Liver (tissue), 9 donors: ENCODE measurements around the gene ARNT2. TPM values are rescaled to one million over a fixed set of nuclear protein-coding genes. Genes with fewer than 3 reads are reported as not detected.

Source experiments
- DNase-seq: peaks from one replicate; pipeline ENCODE4 v3.0.0-alpha.2; 2017; ENCODE audit warnings: low spot score
- H3K27ac ChIP-seq, 2 donors: one replicate each; pipeline ENCODE4 v1.7.0; 2013; ENCODE audit warnings: inconsistent platforms in 2 of 2, low read length in 2 of 2, control low read depth in 1 of 2, low read depth in 1 of 2, mild to moderate bottlenecking in 1 of 2
- H3K27me3 ChIP-seq, 4 donors: one replicate each; pipeline versions ENCODE4 v1.6.1 to v1.7.0; 2013; ENCODE audit warnings: low read length in 3 of 4, inconsistent platforms in 1 of 4, mild to moderate bottlenecking in 1 of 4, moderate library complexity in 1 of 4; ENCODE audit not compliant: control insufficient read depth in 4 of 4, insufficient read depth in 4 of 4
- H3K36me3 ChIP-seq, 4 donors: one replicate each; pipeline versions ENCODE4 v1.6.1 to v1.7.0; 2013; ENCODE audit warnings: low read length in 3 of 4, mild to moderate bottlenecking in 3 of 4, low read depth in 1 of 4, moderate library complexity in 1 of 4; ENCODE audit not compliant: control insufficient read depth in 4 of 4, insufficient read depth in 3 of 4
- H3K4me1 ChIP-seq, 4 donors: one replicate each; pipeline versions ENCODE4 v1.6.1 to v1.7.0; 2013; ENCODE audit warnings: low read length in 3 of 4, mild to moderate bottlenecking in 3 of 4, moderate library complexity in 1 of 4; ENCODE audit not compliant: control insufficient read depth in 4 of 4, insufficient read depth in 4 of 4
- H3K4me3 ChIP-seq, 3 donors: one replicate each; pipeline versions ENCODE4 v1.6.1 to v1.7.0; 2013; ENCODE audit warnings: low read length in 3 of 3, control low read depth in 1 of 3, low read depth in 1 of 3, mild to moderate bottlenecking in 1 of 3
- H3K9ac ChIP-seq, 2 donors: one replicate each; pipeline ENCODE4 v1.7.0; 2013; ENCODE audit warnings: low read length in 2 of 2, mild to moderate bottlenecking in 2 of 2, moderate library complexity in 2 of 2, control low read depth in 1 of 2, low read depth in 1 of 2
- H3K9me3 ChIP-seq, 4 donors: one replicate each; pipeline versions ENCODE4 v1.6.1 to v1.7.0; 2013; ENCODE audit warnings: low read length in 3 of 4; ENCODE audit not compliant: control insufficient read depth in 4 of 4
- ATF3 ChIP-seq: IDR thresholded peaks from 2 replicates; pipeline ENCODE4 v1.6.1; 2016; ENCODE audit warnings: antibody characterized with exemption
- CTCF ChIP-seq: fragments of 150-350 bp; IDR thresholded peaks from 2 replicates; pipeline ENCODE4 v1.5.1; 2017; ENCODE audit warnings: improper control_type of control experiment, low read depth, low read length; ENCODE audit not compliant: missing input control
- EGR1 ChIP-seq, 2 donors: IDR thresholded peaks; 2 replicates each; pipeline ENCODE4 v1.6.1; 2016 to 2018; ENCODE audit warnings: antibody characterized with exemption in 2 of 2, low read depth in 2 of 2
- FOXA1 ChIP-seq: IDR thresholded peaks from 2 replicates; pipeline ENCODE4 v1.6.1; 2016; ENCODE audit warnings: antibody characterized with exemption
- FOXA2 ChIP-seq: IDR thresholded peaks from 2 replicates; pipeline ENCODE4 v1.6.1; 2016; ENCODE audit warnings: antibody characterized with exemption
- GABPA ChIP-seq, 2 donors: IDR thresholded peaks in 1 of 2; conservative IDR thresholded peaks in 1 of 2; 2 replicates each; pipeline ENCODE4 v1.6.1; 2016; ENCODE audit warnings: antibody characterized with exemption in 2 of 2, mild to moderate bottlenecking in 1 of 2, moderate library complexity in 1 of 2
- HNF4A ChIP-seq, 2 donors: conservative IDR thresholded peaks; 2 replicates each; pipeline ENCODE4 v1.6.1; 2016; ENCODE audit warnings: antibody characterized with exemption in 2 of 2, mild to moderate bottlenecking in 2 of 2
- HNF4G ChIP-seq: IDR thresholded peaks from 2 replicates; pipeline ENCODE4 v1.6.1; 2016; ENCODE audit warnings: antibody characterized with exemption
- JUND ChIP-seq, 2 donors: IDR thresholded peaks; 2 replicates each; pipeline ENCODE4 v1.6.1; 2016; ENCODE audit warnings: antibody characterized with exemption in 2 of 2
- MAX ChIP-seq: IDR thresholded peaks from 2 replicates; pipeline ENCODE4 v1.6.1; 2016; ENCODE audit warnings: antibody characterized with exemption
- NR2F2 ChIP-seq: IDR thresholded peaks from 2 replicates; pipeline ENCODE4 v1.6.1; 2016; ENCODE audit warnings: antibody characterized with exemption
- RAD21 ChIP-seq, 2 donors: IDR thresholded peaks; 2 replicates each; pipeline ENCODE4 v1.6.1; 2016; ENCODE audit warnings: antibody characterized with exemption in 2 of 2, mild to moderate bottlenecking in 2 of 2
- REST ChIP-seq: IDR thresholded peaks from 2 replicates; pipeline ENCODE4 v1.6.1; 2016; ENCODE audit warnings: antibody characterized with exemption, mild to moderate bottlenecking
- RXRA ChIP-seq, 2 donors: IDR thresholded peaks; 2 replicates each; pipeline ENCODE4 v1.6.1; 2017 to 2018; ENCODE audit warnings: antibody characterized with exemption in 2 of 2, mild to moderate bottlenecking in 1 of 2
- SP1 ChIP-seq: IDR thresholded peaks from 2 replicates; pipeline ENCODE4 v1.6.1; 2018; ENCODE audit warnings: antibody characterized with exemption, mild to moderate bottlenecking
- TAF1 ChIP-seq: conservative IDR thresholded peaks from 2 replicates; pipeline ENCODE4 v1.6.1; 2016; ENCODE audit warnings: antibody characterized with exemption, mild to moderate bottlenecking
- ZBTB33 ChIP-seq: IDR thresholded peaks from 2 replicates; pipeline ENCODE4 v1.6.1; 2016; ENCODE audit warnings: antibody characterized with exemption
- WGBS: extraction: QIAGEN DNeasy Blood & Tissue Kit; methylation state at CpG from one replicate; pipeline ENCODE4 v1.1.7; 2013; 5-methylcytosine and 5-hydroxymethylcytosine counted together
- polyA plus RNA-seq, 2 donors: library from polyadenylated mRNA; stranded (reverse) in 1 of 2; unstranded in 1 of 2; fragments of 200-250 nt in 1 of 2; fragments of >200 nt in 1 of 2; fragmentation: Nextera tagmentation in 1 of 2; extraction: Ambion mirVana in 1 of 2; gene quantifications; one replicate each; pipeline versions ENCODE4 v1.2.1 to v1.2.3, GENCODE V29; 2013 to 2015
- total RNA-seq, 2 donors: library from RNA; depleted of rRNA; stranded (reverse); fragments of >200 nt; gene quantifications; one replicate each; pipeline ENCODE4 v1.2.3, GENCODE V29; 2014
- donor health status: healthy.
- donor health status: healthy.
- donor health status: healthy.
- donor health status: healthy.
- donor health status: healthy.

ARNT2 gene
- total and polyA plus RNA-seq, 4 donors, result 0.17 to 0.92 (median 0.54) TPM

- WGBS, result 93% methylated on average over 7 of the region's 7 CpGs
- Histone ChIP-seq H3K27ac (no peak overlapping the region), H3K27me3 (no peaks in the 10 kb centered on the region), H3K9ac (no peak overlapping the region), H3K9me3 (peaks cover 0 to 4% (median 0%) of the 10 kb centered on the region in 4 donors), H3K4me1 (no peaks in the 10 kb centered on the region), H3K36me3 (no peaks in the 10 kb centered on the region), H3K4me3 (no peak overlapping the region)
- no peak for DNase-seq
- no peak for TF ChIP-seq REST
- no peak for TF ChIP-seq HNF4G
- no peak for TF ChIP-seq RXRA (IDR thresholded peaks at IDR 0.05)
- TF ChIP-seq NR2F2, result no peak
- TF ChIP-seq JUND (IDR thresholded peaks at IDR 0.05), result no peak
- no peak for TF ChIP-seq ZBTB33
- TF ChIP-seq CTCF, result no peak
- TF ChIP-seq MAX, result no peak
- TF ChIP-seq FOXA1, result no peak
- TF ChIP-seq FOXA2, result no peak
- no peak for TF ChIP-seq HNF4A (conservative IDR thresholded peaks at IDR 0.05)
- TF ChIP-seq GABPA (IDR thresholded peaks at IDR 0.05 in 1 of 2, conservative IDR thresholded peaks at IDR 0.05 in 1 of 2), result no peak
- TF ChIP-seq EGR1 (IDR thresholded peaks at IDR 0.05; ENCODE audit: low read depth in 2 of 2), result no peak
- TF ChIP-seq RAD21 (IDR thresholded peaks at IDR 0.05), result no peak
- TF ChIP-seq ATF3, result no peak
Measured at GRCh38 chr15:80641384-80641783, 237.2 kb downstream of the ARNT2 start.

- no peak for DNase-seq
- Histone ChIP-seq H3K36me3 (no peaks in the 10 kb centered on the region), H3K4me3 (no peak overlapping the region), H3K27ac (no peak overlapping the region), H3K4me1 (no peaks in the 10 kb centered on the region), H3K27me3 (no peaks in the 10 kb centered on the region), H3K9ac (no peak overlapping the region), H3K9me3 (peaks cover 0 to 4% (median 0%) of the 10 kb centered on the region in 4 donors)
- TF ChIP-seq JUND (IDR thresholded peaks at IDR 0.05) (no peak), EGR1 (IDR thresholded peaks at IDR 0.05; ENCODE audit: low read depth in 2 of 2) (no peak), NR2F2 (no peak), CTCF (no peak), FOXA1 (no peak), FOXA2 (no peak), TAF1 (no peak), SP1 (no peak), RAD21 (IDR thresholded peaks at IDR 0.05) (no peak), ZBTB33 (no peak)
- 77% methylated on average over 7 of the region's 7 CpGs for WGBS
Measured at GRCh38 chr15:80643431-80643951, 239.3 kb downstream of the ARNT2 start.
